HEK293 (cell line): ENCODE results near the gene HMX2.

ENCODE experiments used
- CTCF ChIA-PET: fragments of 350-600 bp; formaldehyde crosslinking; extraction: SDS; loops from one replicate; lab custom pipeline; 2021; ENCODE audit warnings: antibody characterized with exemption; lab: Yijun Ruan, JAX
- POLR2A ChIA-PET: fragments of 300-600 bp; formaldehyde crosslinking; extraction: SDS; loops from one replicate; lab custom pipeline; 2020; ENCODE audit warnings: antibody characterized with exemption, inconsistent platforms; lab: Yijun Ruan, JAX
- H3K27ac ChIP-seq: fragments of 200-500 bp; sonication (Bioruptor generic); 2 replicates; pipeline ENCODE4 v1.5.1; 2014; ENCODE audit warnings: low read depth, low read length, control low read depth, inconsistent platforms; ENCODE audit errors: extremely low read depth
- H3K36me3 ChIP-seq, 2 experiments: fragments of 200-500 bp in 1 of 2; sonication (Bioruptor generic) in 1 of 2; 1 replicate in 1 of 2; 2 replicates in 1 of 2; pipeline ENCODE4 v1.5.1; 2014 to 2017; ENCODE audit warnings: inconsistent platforms in 2 of 2, low read length in 2 of 2; ENCODE audit not compliant: control insufficient read depth in 2 of 2, insufficient read depth in 1 of 2
- H3K4me1 ChIP-seq: fragments of 200-500 bp; sonication (Bioruptor generic); 2 replicates; pipeline ENCODE4 v1.5.1; 2014; ENCODE audit warnings: mild to moderate bottlenecking, low read length, inconsistent platforms; ENCODE audit not compliant: control insufficient read depth, insufficient read depth
- H3K4me3 ChIP-seq: 2 replicates; pipeline ENCODE4 v1.5.1; 2011; ENCODE audit warnings: low read depth, mild to moderate bottlenecking, control low read depth, low read length, moderate library complexity
- H3K9me3 ChIP-seq: fragments of 200-500 bp; sonication (Bioruptor generic); 2 replicates; pipeline ENCODE4 v1.5.1; 2014; ENCODE audit warnings: low read depth, low read length, inconsistent platforms; ENCODE audit not compliant: control insufficient read depth, insufficient read depth
- FEZF1 ChIP-seq: fragments of 450-650 bp; formaldehyde crosslinking; IDR thresholded peaks from 2 replicates; pipeline ENCODE4 v1.5.1; 2016; ENCODE audit warnings: missing biosample characterization, missing genetic modification characterization
- ZNF16 ChIP-seq: fragments of 450-650 bp; formaldehyde crosslinking; IDR thresholded peaks from 2 replicates; pipeline ENCODE4 v1.5.1; 2016; ENCODE audit warnings: low read depth, missing biosample characterization, missing genetic modification characterization
- ZNF202 ChIP-seq: fragments of 450-650 bp; formaldehyde crosslinking; IDR thresholded peaks from 2 replicates; pipeline ENCODE4 v1.5.1; 2016; ENCODE audit warnings: missing biosample characterization, missing genetic modification characterization, borderline replicate concordance
- ZNF221 ChIP-seq: fragments of 450-650 bp; formaldehyde crosslinking; IDR thresholded peaks from 2 replicates; pipeline ENCODE4 v1.5.1; 2017; ENCODE audit warnings: missing biosample characterization, missing genetic modification characterization, borderline replicate concordance
- ZNF350 ChIP-seq: fragments of 450-650 bp; formaldehyde crosslinking; IDR thresholded peaks from 2 replicates; pipeline ENCODE4 v1.5.0; 2017; ENCODE audit warnings: missing biosample characterization, mild to moderate bottlenecking, missing genetic modification characterization
- ZNF677 ChIP-seq: fragments of 450-650 bp; IDR thresholded peaks from 2 replicates; pipeline ENCODE4 v1.5.0; 2018; ENCODE audit warnings: missing biosample characterization, mild to moderate bottlenecking, missing genetic modification characterization, moderate library complexity
- ZNF76 ChIP-seq: fragments of 450-650 bp; formaldehyde crosslinking; IDR thresholded peaks from 2 replicates; pipeline ENCODE4; 2016; ENCODE audit warnings: low read depth, missing biosample characterization, missing genetic modification characterization, borderline replicate concordance
- ZNF768 ChIP-seq: fragments of 450-650 bp; formaldehyde crosslinking; IDR thresholded peaks from 2 replicates; pipeline ENCODE4 v1.5.1; 2018; ENCODE audit warnings: missing biosample characterization, mild to moderate bottlenecking, missing genetic modification characterization
- ZNF843 ChIP-seq: fragments of 450-650 bp; formaldehyde crosslinking; IDR thresholded peaks from 2 replicates; pipeline ENCODE4 v1.5.1; 2016; ENCODE audit warnings: missing biosample characterization, missing genetic modification characterization
- TF ChIP-seq, protein P1 (sequence below): fragments of 450-650 bp; formaldehyde crosslinking; IDR thresholded peaks from 2 replicates; pipeline ENCODE4 v1.5.1; 2016; ENCODE audit warnings: missing biosample characterization, missing genetic modification characterization, borderline replicate concordance
- TF ChIP-seq, protein P2 (sequence below): fragments of 450-650 bp; formaldehyde crosslinking; IDR thresholded peaks from 2 replicates; pipeline ENCODE4 v1.5.1; 2016; ENCODE audit warnings: missing biosample characterization, missing genetic modification characterization, borderline replicate concordance

The HMX2 gene

DNA sequence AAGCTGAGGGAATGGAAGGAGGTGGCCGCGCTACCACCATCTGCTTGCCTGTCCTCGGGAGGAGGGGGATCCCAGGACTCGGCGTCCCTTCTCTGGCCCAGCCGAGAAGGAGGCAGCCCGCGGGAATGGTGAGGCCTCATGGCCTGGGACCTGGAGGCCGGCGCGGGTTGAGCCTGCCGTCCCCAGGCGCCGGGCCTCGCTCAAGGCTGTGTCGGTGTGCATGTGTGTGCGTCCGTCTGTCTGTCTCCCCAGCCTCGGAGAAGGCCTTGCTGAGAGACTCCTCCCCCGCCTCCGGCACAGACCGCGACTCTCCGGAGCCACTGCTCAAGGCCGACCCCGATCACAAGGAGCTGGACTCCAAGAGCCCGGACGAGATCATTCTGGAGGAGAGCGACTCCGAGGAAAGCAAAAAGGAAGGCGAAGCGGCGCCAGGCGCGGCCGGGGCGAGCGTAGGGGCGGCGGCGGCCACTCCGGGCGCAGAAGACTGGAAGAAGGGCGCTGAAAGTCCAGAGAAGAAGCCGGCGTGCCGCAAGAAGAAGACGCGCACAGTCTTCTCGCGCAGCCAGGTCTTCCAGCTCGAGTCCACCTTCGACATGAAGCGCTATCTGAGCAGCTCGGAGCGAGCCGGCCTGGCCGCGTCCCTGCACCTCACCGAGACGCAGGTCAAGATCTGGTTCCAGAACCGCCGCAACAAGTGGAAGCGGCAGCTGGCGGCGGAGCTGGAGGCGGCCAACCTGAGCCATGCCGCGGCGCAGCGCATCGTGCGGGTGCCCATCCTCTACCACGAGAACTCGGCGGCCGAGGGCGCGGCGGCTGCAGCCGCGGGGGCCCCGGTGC lies 10.9 kb upstream of the HMX2 start:
- Histone ChIP-seq H3K9me3 (no peaks in the 10 kb centered on the region), H3K4me1 (no peaks in the 10 kb centered on the region), H3K36me3 (no peaks in the 10 kb centered on the region)
- POLR2A ChIA-PET: no interaction called here
- TF ChIP-seq ZNF202 (tag by site-specific recombination) (0 out of 2 replicates have a peak, but pooled peaks have one; percentile 9), FEZF1 (no peak)
- TF ChIP-seq, all 188 proteins: peak for 1
- CTCF ChIA-PET: interaction anchor here (0.6 kb wide), 1 partner anchor 157 kb away, joined by 3 read pairs; no protein-coding TSS in a partner anchor
- no peak overlapping the region for H3K27ac ChIP-seq
- peak overlapping the region; percentile 51 for H3K4me3 ChIP-seq

DNA sequence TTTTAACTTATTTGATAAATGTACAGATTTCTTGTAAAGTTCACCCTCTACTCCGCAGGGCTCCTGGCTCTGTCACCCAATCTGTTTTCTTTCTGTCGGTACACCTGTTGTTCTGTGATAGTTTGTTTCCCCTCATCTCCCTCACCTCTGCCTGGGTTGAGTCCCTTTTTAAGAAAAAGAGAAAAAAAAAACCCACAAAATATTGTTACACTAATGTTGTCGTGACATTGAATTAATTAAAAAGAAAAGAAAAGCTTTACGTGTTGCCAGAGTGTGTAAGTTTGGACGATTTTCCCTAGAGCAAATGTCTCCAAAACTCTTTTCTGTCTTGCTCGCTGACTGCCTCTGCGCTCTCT lies 8.8 kb upstream of the HMX2 start:
- TF ChIP-seq ZNF76 (tag by site-specific recombination) (no peak), ZNF16 (tag by site-specific recombination) (no peak), ZNF677 (no peak), ZNF768 (no peak)
- TF ChIP-seq, protein P1, sequence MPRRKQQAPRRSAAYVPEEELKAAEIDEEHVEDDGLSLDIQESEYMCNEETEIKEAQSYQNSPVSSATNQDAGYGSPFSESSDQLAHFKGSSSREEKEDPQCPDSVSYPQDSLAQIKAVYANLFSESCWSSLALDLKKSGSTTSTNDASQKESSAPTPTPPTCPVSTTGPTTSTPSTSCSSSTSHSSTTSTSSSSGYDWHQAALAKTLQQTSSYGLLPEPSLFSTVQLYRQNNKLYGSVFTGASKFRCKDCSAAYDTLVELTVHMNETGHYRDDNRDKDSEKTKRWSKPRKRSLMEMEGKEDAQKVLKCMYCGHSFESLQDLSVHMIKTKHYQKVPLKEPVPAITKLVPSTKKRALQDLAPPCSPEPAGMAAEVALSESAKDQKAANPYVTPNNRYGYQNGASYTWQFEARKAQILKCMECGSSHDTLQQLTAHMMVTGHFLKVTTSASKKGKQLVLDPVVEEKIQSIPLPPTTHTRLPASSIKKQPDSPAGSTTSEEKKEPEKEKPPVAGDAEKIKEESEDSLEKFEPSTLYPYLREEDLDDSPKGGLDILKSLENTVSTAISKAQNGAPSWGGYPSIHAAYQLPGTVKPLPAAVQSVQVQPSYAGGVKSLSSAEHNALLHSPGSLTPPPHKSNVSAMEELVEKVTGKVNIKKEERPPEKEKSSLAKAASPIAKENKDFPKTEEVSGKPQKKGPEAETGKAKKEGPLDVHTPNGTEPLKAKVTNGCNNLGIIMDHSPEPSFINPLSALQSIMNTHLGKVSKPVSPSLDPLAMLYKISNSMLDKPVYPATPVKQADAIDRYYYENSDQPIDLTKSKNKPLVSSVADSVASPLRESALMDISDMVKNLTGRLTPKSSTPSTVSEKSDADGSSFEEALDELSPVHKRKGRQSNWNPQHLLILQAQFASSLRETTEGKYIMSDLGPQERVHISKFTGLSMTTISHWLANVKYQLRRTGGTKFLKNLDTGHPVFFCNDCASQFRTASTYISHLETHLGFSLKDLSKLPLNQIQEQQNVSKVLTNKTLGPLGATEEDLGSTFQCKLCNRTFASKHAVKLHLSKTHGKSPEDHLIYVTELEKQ: no peak
- Histone ChIP-seq H3K36me3 (no peaks in the 10 kb centered on the region), H3K27ac (no peak overlapping the region), H3K9me3 (no peaks in the 10 kb centered on the region), H3K4me3 (no peak overlapping the region), H3K4me1 (no peaks in the 10 kb centered on the region)
- CTCF ChIA-PET: no interaction called here
- POLR2A ChIA-PET: interaction anchor here (1.6 kb wide), 1 partner anchor 15 kb away, joined by 7 read pairs; the partner anchor contains the start of gene BUB3

DNA sequence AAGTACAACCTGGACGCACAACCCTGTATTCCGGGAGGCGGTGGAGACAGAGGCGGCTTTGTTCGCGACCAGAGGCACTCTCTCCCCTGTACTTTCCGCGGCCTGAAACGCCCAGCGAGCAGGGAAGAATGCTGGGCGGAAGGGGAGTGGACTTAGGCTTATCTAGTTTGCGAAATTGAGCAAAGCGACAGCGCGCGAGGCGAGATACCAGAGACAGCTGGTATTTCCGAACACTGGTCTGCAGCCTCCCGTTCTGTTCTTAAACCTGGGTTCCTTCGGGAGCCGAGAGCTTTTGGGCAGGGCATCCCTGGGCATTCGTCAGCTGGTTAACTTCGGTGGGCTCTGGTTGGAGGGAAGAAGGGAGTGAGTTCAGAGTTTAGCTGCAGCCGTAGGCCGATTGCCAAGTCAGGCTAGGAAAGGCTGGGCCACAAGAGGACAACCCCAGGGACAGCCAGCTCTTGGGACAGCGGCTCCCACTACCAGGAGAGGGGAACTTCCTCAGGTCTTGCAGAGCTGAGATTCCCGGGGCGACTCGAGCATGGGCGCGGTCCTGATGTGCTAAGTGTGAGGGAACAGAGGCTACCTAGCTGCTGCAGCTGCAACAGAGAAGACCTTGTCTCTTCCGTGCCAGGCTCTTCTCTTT lies 8.3 kb upstream of the HMX2 start:
- no peaks in the 10 kb centered on the region for H3K36me3 ChIP-seq
- POLR2A ChIA-PET: interaction anchor here (1.6 kb wide), 1 partner anchor 14 kb away, joined by 7 read pairs; the partner anchor contains the start of gene BUB3
- no peak overlapping the region for H3K27ac ChIP-seq
- no peak overlapping the region for H3K4me3 ChIP-seq
- no peaks in the 10 kb centered on the region for H3K9me3 ChIP-seq
- H3K4me1 ChIP-seq: no peaks in the 10 kb centered on the region
- TF ChIP-seq ZNF843 (tag by site-specific recombination): no peak
- TF ChIP-seq ZNF350 (tag by site-specific recombination): no peak
- TF ChIP-seq, protein P2, sequence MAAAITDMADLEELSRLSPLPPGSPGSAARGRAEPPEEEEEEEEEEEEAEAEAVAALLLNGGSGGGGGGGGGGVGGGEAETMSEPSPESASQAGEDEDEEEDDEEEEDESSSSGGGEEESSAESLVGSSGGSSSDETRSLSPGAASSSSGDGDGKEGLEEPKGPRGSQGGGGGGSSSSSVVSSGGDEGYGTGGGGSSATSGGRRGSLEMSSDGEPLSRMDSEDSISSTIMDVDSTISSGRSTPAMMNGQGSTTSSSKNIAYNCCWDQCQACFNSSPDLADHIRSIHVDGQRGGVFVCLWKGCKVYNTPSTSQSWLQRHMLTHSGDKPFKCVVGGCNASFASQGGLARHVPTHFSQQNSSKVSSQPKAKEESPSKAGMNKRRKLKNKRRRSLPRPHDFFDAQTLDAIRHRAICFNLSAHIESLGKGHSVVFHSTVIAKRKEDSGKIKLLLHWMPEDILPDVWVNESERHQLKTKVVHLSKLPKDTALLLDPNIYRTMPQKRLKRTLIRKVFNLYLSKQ (tag by site-specific recombination): no peak
- TF ChIP-seq ZNF221 (tag by site-specific recombination): no peak
- CTCF ChIA-PET: no interaction called here
